ENCODE results near the gene IER5.

Gene IER5

GRCh38 chr1:181099152-181100014 lies 10.9 kb downstream of the IER5 start:
- Mint-ChIP-seq H3K27ac (peak overlapping the region; percentile 94), H3K4me3 (peak overlapping the region; percentile 59), H3K4me1 (ENCODE audit: low read depth) (peaks cover 89% of the 10 kb centered on the region), H3K27me3 (no peaks in the 10 kb centered on the region), H3K9me3 (no peaks in the 10 kb centered on the region), H3K36me3 (ENCODE audit: low read depth) (peaks cover 18% of the 10 kb centered on the region)
- DNase-seq = no peak

- Mint-ChIP-seq H3K27ac (peak overlapping the region; percentile 94), H3K4me3 (peak overlapping the region; percentile 59), H3K9me3 (no peaks in the 10 kb centered on the region), H3K4me1 (ENCODE audit: low read depth) (peaks cover 88% of the 10 kb centered on the region), H3K36me3 (ENCODE audit: low read depth) (peaks cover 9% of the 10 kb centered on the region), H3K27me3 (no peaks in the 10 kb centered on the region)
- peak; percentile 51 for DNase-seq
These were observed 11.8 kb downstream of the IER5 start for GRCh38 chr1:181100015-181100905.

DNA sequence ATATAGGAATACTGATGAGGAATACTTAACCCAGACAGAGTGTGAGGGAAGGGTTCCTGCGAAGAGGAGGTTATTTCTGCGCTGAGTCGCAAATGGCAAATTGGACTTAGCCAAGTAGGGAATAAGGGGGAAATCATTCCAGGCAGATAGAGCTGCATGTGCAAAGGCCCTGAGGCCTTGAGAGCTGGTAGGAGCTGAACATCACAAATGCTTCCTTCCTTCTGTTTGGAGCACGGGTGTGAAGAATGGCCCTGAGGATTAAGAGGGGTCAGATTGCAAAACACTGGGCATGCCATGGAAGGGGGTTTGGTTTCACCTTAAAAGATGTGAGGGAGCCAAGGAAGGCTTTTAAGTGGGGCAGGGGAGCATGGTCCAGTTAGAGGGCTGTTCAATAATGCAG lies 12.4 kb downstream of the IER5 start:
- H3K9me3 Mint-ChIP-seq = no peaks in the 10 kb centered on the region
- H3K4me3 Mint-ChIP-seq = peak overlapping the region; percentile 59
- no peak for DNase-seq
- peaks cover 4% of the 10 kb centered on the region for H3K36me3 Mint-ChIP-seq (ENCODE audit: low read depth)
- peaks cover 87% of the 10 kb centered on the region for H3K4me1 Mint-ChIP-seq (ENCODE audit: low read depth)
- peak overlapping the region; percentile 94 for H3K27ac Mint-ChIP-seq
- peaks cover 2% of the 10 kb centered on the region for H3K27me3 Mint-ChIP-seq

- peaks cover 6% of the 10 kb centered on the region for H3K27me3 Mint-ChIP-seq
- DNase-seq = no peak
- peaks cover 88% of the 10 kb centered on the region for H3K4me1 Mint-ChIP-seq (ENCODE audit: low read depth)
- H3K27ac Mint-ChIP-seq = no peak overlapping the region
- H3K9me3 Mint-ChIP-seq = no peaks in the 10 kb centered on the region
- no peaks in the 10 kb centered on the region for H3K36me3 Mint-ChIP-seq (ENCODE audit: low read depth)
- no peak overlapping the region for H3K4me3 Mint-ChIP-seq
These were observed 13.2 kb downstream of the IER5 start for GRCh38 chr1:181101581-181102226.

- Mint-ChIP-seq H3K4me3 (no peak overlapping the region), H3K4me1 (ENCODE audit: low read depth) (peaks cover 84% of the 10 kb centered on the region), H3K9me3 (no peaks in the 10 kb centered on the region), H3K27me3 (peaks cover 15% of the 10 kb centered on the region), H3K36me3 (ENCODE audit: low read depth) (no peaks in the 10 kb centered on the region), H3K27ac (peak overlapping the region; percentile 15)
- DNase-seq = no peak
These were observed 14.3 kb downstream of the IER5 start for GRCh38 chr1:181102841-181103240.

- no peak for DNase-seq
- Mint-ChIP-seq H3K27me3 (peaks cover 15% of the 10 kb centered on the region), H3K36me3 (ENCODE audit: low read depth) (no peaks in the 10 kb centered on the region), H3K4me3 (no peak overlapping the region), H3K4me1 (ENCODE audit: low read depth) (peaks cover 83% of the 10 kb centered on the region), H3K9me3 (no peaks in the 10 kb centered on the region), H3K27ac (no peak overlapping the region)
These were observed 14.9 kb downstream of the IER5 start for GRCh38 chr1:181103399-181103798.

DNA sequence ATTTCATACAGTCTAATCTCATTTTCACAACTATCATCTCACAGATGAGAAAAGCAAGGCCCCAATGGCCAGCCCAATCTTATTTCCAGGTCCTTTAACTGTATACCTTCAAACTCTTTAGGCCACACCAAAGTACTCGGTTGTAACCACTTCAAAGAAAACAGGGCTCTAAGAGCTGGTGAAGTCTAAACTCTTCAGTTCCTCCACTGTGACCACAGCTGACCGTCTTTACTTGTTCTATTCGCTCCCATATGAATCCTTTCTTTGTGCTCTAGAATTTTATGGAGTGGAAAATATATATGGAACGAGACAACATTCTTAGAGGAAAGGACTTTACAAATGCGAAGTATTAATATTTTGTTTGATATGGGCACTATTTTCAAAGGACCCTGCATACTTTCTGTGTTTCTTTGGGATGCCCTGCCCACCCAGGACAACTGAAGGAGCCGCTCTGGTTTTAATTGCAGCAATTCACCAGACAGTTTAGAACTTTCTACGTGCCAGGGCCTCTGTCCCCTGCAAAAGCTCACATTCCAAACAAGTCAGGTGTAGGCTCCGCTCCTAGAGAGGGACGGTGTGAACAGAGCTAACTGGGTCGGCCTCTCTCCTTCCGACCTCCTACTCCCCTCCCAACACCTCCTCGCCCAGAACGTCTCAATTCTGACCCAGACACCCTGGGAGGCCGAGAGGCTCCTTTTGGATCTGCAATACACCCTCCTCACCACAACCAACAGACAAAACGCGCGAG lies 15.7 kb downstream of the IER5 start:
- H3K9me3 Mint-ChIP-seq = no peaks in the 10 kb centered on the region
- no peak for DNase-seq
- peaks cover 15% of the 10 kb centered on the region for H3K27me3 Mint-ChIP-seq
- H3K4me1 Mint-ChIP-seq (ENCODE audit: low read depth) = peaks cover 80% of the 10 kb centered on the region
- H3K27ac Mint-ChIP-seq = peak overlapping the region; percentile 84
- no peaks in the 10 kb centered on the region for H3K36me3 Mint-ChIP-seq (ENCODE audit: low read depth)
- H3K4me3 Mint-ChIP-seq = peak overlapping the region; percentile 78

- H3K36me3 Mint-ChIP-seq (ENCODE audit: low read depth) = no peaks in the 10 kb centered on the region
- peaks cover 15% of the 10 kb centered on the region for H3K27me3 Mint-ChIP-seq
- no peaks in the 10 kb centered on the region for H3K9me3 Mint-ChIP-seq
- H3K27ac Mint-ChIP-seq = peak overlapping the region; percentile 84
- DNase-seq = no peak
- peak overlapping the region; percentile 78 for H3K4me3 Mint-ChIP-seq
- H3K4me1 Mint-ChIP-seq (ENCODE audit: low read depth) = peaks cover 74% of the 10 kb centered on the region
These were observed 16.3 kb downstream of the IER5 start for GRCh38 chr1:181104790-181105133.

DNA sequence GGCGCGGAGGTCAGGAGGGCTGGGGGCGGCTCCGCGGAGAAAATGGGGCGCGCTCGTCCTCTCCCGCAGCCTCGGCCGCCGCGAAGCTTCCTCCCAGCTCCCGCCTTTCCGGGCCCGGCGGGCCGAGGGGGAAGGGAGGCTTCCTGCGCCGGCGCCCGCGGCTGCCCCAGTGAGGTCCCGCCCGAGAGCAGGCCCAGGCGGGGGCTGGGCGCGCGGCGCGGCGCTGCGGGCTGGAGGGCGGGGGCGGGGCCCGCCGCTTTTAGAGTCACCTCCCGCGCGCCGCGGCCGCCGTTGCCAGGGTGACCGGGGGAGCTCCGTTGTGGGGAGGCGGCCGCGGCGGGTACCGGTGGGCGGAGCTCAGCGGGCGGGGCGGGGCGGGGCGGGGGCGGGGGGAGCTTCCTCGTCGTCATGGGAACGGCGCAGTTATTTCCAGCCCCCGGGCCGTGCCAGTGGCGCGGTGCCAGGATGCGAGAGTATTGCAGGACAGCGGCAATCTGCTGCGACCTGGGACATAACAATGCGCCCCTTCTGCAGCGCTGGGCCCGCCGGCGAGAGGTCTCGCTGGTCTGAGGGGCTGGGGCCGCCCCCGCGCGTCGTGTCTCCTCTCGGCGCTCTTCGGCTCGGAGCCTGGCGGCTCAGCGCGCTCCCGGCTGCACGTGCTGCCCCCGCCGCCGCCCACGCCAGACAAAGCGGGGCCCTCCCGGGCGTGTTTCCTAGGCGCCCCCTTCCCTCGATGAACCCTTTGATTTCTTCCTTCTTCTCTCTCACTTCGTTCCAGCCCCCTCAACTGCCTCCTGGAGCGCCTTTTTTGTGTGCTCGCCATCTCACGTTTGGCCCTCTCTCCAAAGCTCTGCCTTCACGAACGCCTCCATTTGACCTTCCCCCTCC lies 16.9 kb downstream of the IER5 start:
- Mint-ChIP-seq H3K27ac (peak overlapping the region; percentile 84), H3K4me3 (peak overlapping the region; percentile 78), H3K4me1 (ENCODE audit: low read depth) (peaks cover 68% of the 10 kb centered on the region), H3K36me3 (ENCODE audit: low read depth) (no peaks in the 10 kb centered on the region), H3K9me3 (no peaks in the 10 kb centered on the region), H3K27me3 (peaks cover 15% of the 10 kb centered on the region)
- peak; percentile 90 for DNase-seq

- DNase-seq = no peak
- H3K36me3 Mint-ChIP-seq (ENCODE audit: low read depth) = no peaks in the 10 kb centered on the region
- H3K27ac Mint-ChIP-seq = peak overlapping the region; percentile 76
- peaks cover 62% of the 10 kb centered on the region for H3K4me1 Mint-ChIP-seq (ENCODE audit: low read depth)
- H3K4me3 Mint-ChIP-seq = peak overlapping the region; percentile 63
- no peaks in the 10 kb centered on the region for H3K9me3 Mint-ChIP-seq
- peaks cover 15% of the 10 kb centered on the region for H3K27me3 Mint-ChIP-seq
These were observed 17.5 kb downstream of the IER5 start for GRCh38 chr1:181106022-181106312.

DNA sequence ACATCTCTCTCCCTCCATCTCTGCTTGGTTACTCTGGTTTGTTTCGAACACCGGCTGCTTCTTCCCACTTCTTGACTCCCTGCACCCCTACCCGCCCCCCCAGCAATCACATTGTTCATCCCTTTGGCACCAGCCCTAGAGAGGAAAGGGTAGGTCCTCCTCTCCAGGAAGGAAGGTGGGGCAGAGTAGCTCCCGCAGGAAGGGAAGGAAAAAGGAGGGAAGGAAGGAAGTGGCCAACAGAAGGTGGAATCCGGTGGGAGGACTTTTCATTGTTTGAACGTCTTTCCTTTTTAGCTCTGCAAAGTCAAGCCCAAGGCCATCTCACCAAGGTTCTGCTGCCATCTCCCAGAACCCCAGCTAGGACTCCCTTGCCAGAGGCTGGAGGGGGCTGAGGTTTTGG lies 18.0 kb downstream of the IER5 start:
- Mint-ChIP-seq H3K27me3 (peaks cover 15% of the 10 kb centered on the region), H3K4me1 (ENCODE audit: low read depth) (peaks cover 57% of the 10 kb centered on the region)

GRCh38 chr1:181107711-181108110 lies 19.2 kb downstream of the IER5 start:
- no peak for DNase-seq
- Mint-ChIP-seq H3K9me3 (no peaks in the 10 kb centered on the region), H3K4me3 (no peak overlapping the region), H3K36me3 (ENCODE audit: low read depth) (no peaks in the 10 kb centered on the region), H3K27me3 (peaks cover 15% of the 10 kb centered on the region), H3K27ac (no peak overlapping the region), H3K4me1 (ENCODE audit: low read depth) (peaks cover 48% of the 10 kb centered on the region)

More for the DNA sequence above, 18.0 kb downstream of the IER5 start:
- H3K4me3 Mint-ChIP-seq = no peak overlapping the region
- H3K27ac Mint-ChIP-seq = no peak overlapping the region
- no peaks in the 10 kb centered on the region for H3K36me3 Mint-ChIP-seq (ENCODE audit: low read depth)
- no peaks in the 10 kb centered on the region for H3K9me3 Mint-ChIP-seq
- DNase-seq = no peak

GRCh38 chr1:181108304-181108867 lies 19.9 kb downstream of the IER5 start:
- DNase-seq = no peak
- Mint-ChIP-seq H3K4me1 (ENCODE audit: low read depth) (peaks cover 42% of the 10 kb centered on the region), H3K36me3 (ENCODE audit: low read depth) (no peaks in the 10 kb centered on the region), H3K4me3 (no peak overlapping the region), H3K9me3 (no peaks in the 10 kb centered on the region), H3K27me3 (peaks cover 15% of the 10 kb centered on the region), H3K27ac (no peak overlapping the region)

All from activated T-cell treated with anti-CD3 and anti-CD28 coated beads, Interleukin-2, amount 50 U/mL, for 24 hours (primary cell).